Measurements from ENCODE around the gene PUM1. TPM values are rescaled to one million over a fixed set of nuclear protein-coding genes. Genes with fewer than 3 reads are reported as not detected.

PUM1 gene
- total and polyA plus RNA-seq, 2 of the 8 experiments (the other 6 are each of a cell fraction or from before 2014, with no cell fraction given): 122 to 177 TPM

GRCh38 chr1:31058012-31058411 is 7.5 kb downstream of the PUM1 start:
- Histone ChIP-seq H3K4me1 (replicated peaks in 1 of 4; ENCODE audit: control insufficient read depth in 3 of 4, insufficient read depth in 4 of 4, low read length in 3 of 4) (peaks cover 0 to 3% (median 0%) of the 10 kb centered on the region in 4 experiments; a peak in 2 of 7 replicates), H2BK15ac (ENCODE audit: low read length) (no peak overlapping the region)
- TF ChIP-seq CHD2 (IDR thresholded peaks at IDR 0.05; ENCODE audit: low read length) (no peak), KDM5A (IDR thresholded peaks at IDR 0.05; ENCODE audit: low read length) (no peak), SIX5 (IDR thresholded peaks at IDR 0.05; ENCODE audit: low read depth, low read length) (no peak), POU5F1 (IDR thresholded peaks at IDR 0.05; ENCODE audit: low read depth, low read length) (no peak), SUZ12 (IDR thresholded peaks at IDR 0.05; ENCODE audit: low read length) (no peak), RBBP5 (IDR thresholded peaks at IDR 0.05; ENCODE audit: borderline replicate concordance, low read depth, low read length) (no peak), CHD1 (IDR thresholded peaks at IDR 0.05; ENCODE audit: low read depth, low read length) (no peak), ATF3 (IDR thresholded peaks at IDR 0.05; ENCODE audit: insufficient read depth, low read depth, low read length) (no peak), SP4 (IDR thresholded peaks at IDR 0.05; ENCODE audit: low read length) (no peak), TBP (IDR thresholded peaks at IDR 0.05; ENCODE audit: low read depth, low read length) (no peak), POLR2AphosphoS5 (IDR thresholded peaks at IDR 0.05; ENCODE audit: low read depth, low read length) (no peak), SRF (IDR thresholded peaks at IDR 0.05; ENCODE audit: low read depth, low read length) (no peak), TAF7 (optimal IDR thresholded peaks at IDR 0.05; ENCODE audit: borderline replicate concordance, low read depth, low read length) (no peak), E2F6 (IDR thresholded peaks at IDR 0.05) (no peak), EGR1 (IDR thresholded peaks at IDR 0.05; ENCODE audit: borderline replicate concordance, low read depth, low read length) (no peak)

More at GRCh38 chr1:31058012-31058411, 7.5 kb downstream of the PUM1 start:
- FAIRE-seq: no peak
- no peak overlapping the region for H3K18ac ChIP-seq (ENCODE audit: extremely low read depth, low read length)
- H4K5ac ChIP-seq (ENCODE audit: insufficient read length, low read depth, low read length): no peak overlapping the region
- no peak overlapping the region for H4K8ac ChIP-seq (ENCODE audit: extremely low read depth, insufficient read depth, low read length)
- no peak overlapping the region for H3K56ac ChIP-seq (replicated peaks; ENCODE audit: insufficient read length, low read depth, low read length)
- no peak overlapping the region for H2BK5ac ChIP-seq (ENCODE audit: low read depth, low read length)
- no peak overlapping the region for H3K4me3 ChIP-seq (ENCODE audit: extremely low read depth in 1 of 4, insufficient read depth in 2 of 4, low read depth in 3 of 4, low read length in 4 of 4)
- H2AFZ ChIP-seq (ENCODE audit: low read length): no peak overlapping the region
- H3K14ac ChIP-seq (ENCODE audit: insufficient read length): no peak overlapping the region
- H2BK120ac ChIP-seq (replicated peaks; ENCODE audit: low read depth, low read length): no peak overlapping the region
- H2BK20ac ChIP-seq (ENCODE audit: low read length): no peak overlapping the region
- ChIA-PET POLR2A (ENCODE audit: partially characterized antibody) (interaction anchor here (0.8 kb wide), 1 partner anchor 54 kb away, joined by 3 read pairs; no protein-coding TSS in a partner anchor), CTCF (ENCODE audit: partially characterized antibody) (no interaction called here)
- H3K23ac ChIP-seq (ENCODE audit: insufficient read length): no peak overlapping the region
- peaks cover 43 to 46% of the 10 kb centered on the region in 2 experiments for H4K20me1 ChIP-seq (replicated peaks in 1 of 2; ENCODE audit: control insufficient read depth in 1 of 2, insufficient read depth in 2 of 2, low read length in 2 of 2)
- H3K4me2 ChIP-seq (ENCODE audit: insufficient read depth in 1 of 2, low read depth in 2 of 2, low read length in 2 of 2): no peak overlapping the region
- H3K36me3 ChIP-seq (ENCODE audit: control insufficient read depth in 2 of 4, insufficient read depth in 4 of 4, low read length in 3 of 4): peaks cover 14 to 49% (median 30%) of the 10 kb centered on the region in 4 experiments; a peak in 6 of 8 replicates
- no peak overlapping the region for H3K4ac ChIP-seq (replicated peaks; ENCODE audit: insufficient read length, low read depth, low read length)
- no peaks in the 10 kb centered on the region for H3K27me3 ChIP-seq (replicated peaks in 1 of 4; ENCODE audit: control insufficient read depth in 3 of 4, extremely low read depth in 1 of 4, insufficient read depth in 3 of 4, low read length in 3 of 4)
- no peak overlapping the region for H2AK5ac ChIP-seq (ENCODE audit: low read depth, low read length)
- H2BK12ac ChIP-seq (ENCODE audit: low read depth, low read length): no peak overlapping the region
- H4K91ac ChIP-seq (replicated peaks; ENCODE audit: insufficient read length, low read length): no peak overlapping the region
- no peak overlapping the region for H3K9ac ChIP-seq (replicated peaks in 1 of 4; ENCODE audit: extremely low read depth in 1 of 4, low read depth in 3 of 4, low read length in 3 of 4)
- H3K9me3 ChIP-seq (ENCODE audit: insufficient read depth in 2 of 2, low read depth in 1 of 2, low read length in 1 of 2): no peaks in the 10 kb centered on the region
- H3K27ac ChIP-seq (ENCODE audit: low read depth, low read length): no peak overlapping the region
- 92% methylated on average over 4 of the region's 4 CpGs; no CpG with 5 or more reads in 1 of the 2 experiments for WGBS, 2 experiments (ENCODE audit: extremely low coverage in 1 of 2, insufficient coverage in 1 of 2, insufficient read length in 1 of 2, insufficient replicate concordance in 2 of 2, low coverage in 1 of 2, low lambda C conversion rate in 2 of 2, missing lambda C conversion rate in 1 of 2)
- H3K79me1 ChIP-seq (ENCODE audit: low read depth, low read length): no peaks in the 10 kb centered on the region; the same call in 1 of the 2 replicates
- no peaks in the 10 kb centered on the region for H3K23me2 ChIP-seq (ENCODE audit: low read depth, low read length)
- no peak for DNase-seq (ENCODE audit: low read depth in 1 of 2, low spot score in 2 of 2)
- peaks cover 93 to 100% of the 10 kb centered on the region in 2 experiments for H3K79me2 ChIP-seq (ENCODE audit: control insufficient read depth in 1 of 2, insufficient read depth in 2 of 2, low read length in 2 of 2)

Data from H1 (cell line).